ENCODE results near the gene STRA6. TPM values are rescaled to one million over a fixed set of nuclear protein-coding genes. Genes with fewer than 3 reads are reported as not detected.

The STRA6 gene
- total and polyA plus RNA-seq, 7 donors = 0.05 TPM; not detected in 6

DNA sequence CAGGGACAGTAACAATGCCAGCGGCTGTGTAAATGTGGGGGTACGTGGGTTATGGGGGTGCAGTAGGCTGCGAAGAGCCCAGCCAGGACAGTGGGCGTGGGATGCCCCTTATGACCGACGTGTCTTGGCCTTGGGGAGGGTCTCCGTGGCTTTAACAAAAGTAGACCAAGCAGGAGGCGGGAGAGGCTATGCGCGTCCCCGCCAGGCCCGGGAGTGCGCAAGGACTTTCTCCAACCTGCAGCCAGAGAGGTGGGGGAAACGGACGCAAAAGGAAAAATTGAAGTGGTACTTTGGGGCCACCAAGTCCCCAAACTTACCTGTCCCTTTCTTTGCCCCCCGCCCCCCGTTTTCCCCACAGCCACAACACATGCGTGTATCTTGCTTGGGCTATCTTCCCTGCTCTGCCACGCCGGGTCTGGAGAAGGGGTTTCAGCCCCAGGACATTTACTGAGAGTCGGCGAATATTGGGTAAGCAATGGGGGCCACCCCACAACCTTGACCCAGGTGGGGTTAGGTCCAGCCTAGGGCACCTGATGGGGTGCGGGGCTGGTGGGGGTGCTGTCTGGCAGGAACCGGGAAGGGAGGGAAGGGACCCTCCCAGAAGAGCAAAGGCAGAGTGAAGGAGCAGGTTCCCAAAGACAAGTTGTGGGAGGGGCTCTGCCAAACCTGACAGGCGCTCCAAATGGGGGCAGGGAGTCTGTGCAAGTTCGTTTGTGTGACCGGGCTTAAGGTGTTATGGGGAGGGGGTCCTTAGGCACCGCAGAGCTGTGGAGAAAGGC is 71.5 kb downstream of the STRA6 start:
- TF ChIP-seq, protein P1, sequence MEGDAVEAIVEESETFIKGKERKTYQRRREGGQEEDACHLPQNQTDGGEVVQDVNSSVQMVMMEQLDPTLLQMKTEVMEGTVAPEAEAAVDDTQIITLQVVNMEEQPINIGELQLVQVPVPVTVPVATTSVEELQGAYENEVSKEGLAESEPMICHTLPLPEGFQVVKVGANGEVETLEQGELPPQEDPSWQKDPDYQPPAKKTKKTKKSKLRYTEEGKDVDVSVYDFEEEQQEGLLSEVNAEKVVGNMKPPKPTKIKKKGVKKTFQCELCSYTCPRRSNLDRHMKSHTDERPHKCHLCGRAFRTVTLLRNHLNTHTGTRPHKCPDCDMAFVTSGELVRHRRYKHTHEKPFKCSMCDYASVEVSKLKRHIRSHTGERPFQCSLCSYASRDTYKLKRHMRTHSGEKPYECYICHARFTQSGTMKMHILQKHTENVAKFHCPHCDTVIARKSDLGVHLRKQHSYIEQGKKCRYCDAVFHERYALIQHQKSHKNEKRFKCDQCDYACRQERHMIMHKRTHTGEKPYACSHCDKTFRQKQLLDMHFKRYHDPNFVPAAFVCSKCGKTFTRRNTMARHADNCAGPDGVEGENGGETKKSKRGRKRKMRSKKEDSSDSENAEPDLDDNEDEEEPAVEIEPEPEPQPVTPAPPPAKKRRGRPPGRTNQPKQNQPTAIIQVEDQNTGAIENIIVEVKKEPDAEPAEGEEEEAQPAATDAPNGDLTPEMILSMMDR (IDR thresholded peaks at IDR 0.05) = no peak
- Histone ChIP-seq H3K4me3 (peak overlapping the region; percentile 44), H3K4me1 (peaks cover 4% of the 10 kb centered on the region)

DNA sequence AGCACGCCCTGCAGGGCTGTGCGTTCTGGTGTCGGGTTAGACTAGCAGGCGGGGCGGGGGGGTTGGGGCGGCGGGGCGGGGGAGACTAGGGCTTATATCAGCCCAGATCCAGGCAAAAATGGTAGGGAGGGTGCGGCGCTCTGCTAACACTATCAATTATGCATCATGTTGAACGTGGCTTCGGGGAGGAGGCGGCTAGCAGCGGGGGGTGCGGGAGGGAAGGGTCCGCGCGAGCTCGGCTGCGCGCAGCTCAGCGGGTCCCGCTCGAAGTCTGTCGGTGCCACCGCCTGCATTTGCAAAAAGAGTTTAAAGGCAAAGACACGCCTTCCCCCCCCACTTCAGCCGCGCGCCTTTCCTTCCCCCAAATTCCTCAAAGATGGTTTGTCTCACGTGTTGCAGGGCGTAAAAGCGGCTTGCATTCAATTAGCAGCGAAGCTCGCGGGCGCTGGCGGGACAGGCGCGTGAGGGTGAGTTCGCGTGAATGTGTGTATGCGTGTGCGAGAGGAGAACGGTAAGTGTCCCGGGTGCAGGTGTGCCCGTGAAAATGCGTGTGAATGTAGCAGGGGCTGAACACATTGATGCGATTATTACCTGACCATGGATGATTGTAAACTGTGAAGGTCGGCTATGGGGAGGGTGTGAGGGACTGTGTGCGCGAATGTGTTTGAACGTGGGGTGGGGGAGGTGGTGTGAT is 72.3 kb downstream of the STRA6 start, which contains the start of gene ISLR2:
Gene ISLR2, plus strand, starts transcription at position 432 of the 694 bp plus-strand sequence. CDS start 2,169 bp downstream, outside the sequence.
- Histone ChIP-seq H3K4me1 (peaks cover 4% of the 10 kb centered on the region), H3K9me3 (no peaks in the 10 kb centered on the region), H3K27ac (peak within 1 kb of the TSS; percentile 16), H3K4me3 (peak within 1 kb of the TSS; percentile 56), H3K27me3 (ENCODE audit: insufficient read depth in 3 of 3, low read length in 2 of 3) (peaks cover 0 to 85% (median 50%) of the 10 kb centered on the region in 3 donors), H3K36me3 (ENCODE audit: insufficient read depth in 1 of 2, low read depth in 1 of 2) (no peaks in the 10 kb centered on the region)
- intact Hi-C loops (cut with DNase I) = no loop called here
- ATAC-seq = no peak
- 1 to 2% (median 1%) methylated on average over 46 to 53 of the region's 53 CpGs for WGBS, 3 donors
- TF ChIP-seq, protein P1 (IDR thresholded peaks at IDR 0.05) = no peak
- peak; percentile 35 to 54 for DNase-seq

More for the DNA sequence above, 71.5 kb downstream of the STRA6 start:
- WGBS, 3 donors = 12 to 20% (median 14%) methylated on average over 28 of the region's 28 CpGs
- Histone ChIP-seq H3K36me3 (ENCODE audit: insufficient read depth in 1 of 2, low read depth in 1 of 2) (no peaks in the 10 kb centered on the region), H3K27ac (no peak overlapping the region), H3K9me3 (no peaks in the 10 kb centered on the region), H3K27me3 (ENCODE audit: insufficient read depth in 3 of 3, low read length in 2 of 3) (peaks cover 0 to 84% (median 48%) of the 10 kb centered on the region in 3 donors)
- ATAC-seq = no peak
- intact Hi-C loops (cut with DNase I) = no loop called here
- no peak for DNase-seq

DNA sequence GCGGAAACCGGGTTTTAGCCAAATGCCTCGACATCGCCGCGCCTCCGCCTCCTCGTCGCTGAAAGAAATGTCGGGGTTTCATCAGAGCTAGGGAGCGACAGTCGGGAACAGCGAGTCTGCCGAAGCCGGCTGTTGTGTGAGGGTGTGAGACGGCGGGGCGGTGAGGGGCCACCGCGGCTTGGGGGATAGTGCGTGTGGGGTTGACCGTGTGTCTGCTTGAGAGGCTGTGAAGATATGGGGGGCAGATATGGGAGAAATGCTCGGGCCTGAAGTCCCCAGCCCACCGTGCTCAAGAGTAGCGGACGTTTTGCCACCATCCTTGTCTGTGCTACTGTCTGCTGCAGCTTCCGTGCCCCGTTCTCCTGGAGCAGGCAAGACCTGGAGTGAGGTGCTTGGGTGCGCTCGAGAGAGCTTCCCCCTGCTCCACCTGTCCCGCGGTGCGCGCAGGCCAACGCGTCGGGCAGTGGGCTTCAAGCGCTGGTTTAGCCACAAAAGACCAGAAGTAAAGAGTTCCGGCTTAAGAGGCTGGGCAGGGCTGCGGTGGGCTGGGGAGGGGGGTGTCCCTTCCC is 72.9 kb downstream of the STRA6 start:
- Histone ChIP-seq H3K4me1 (peaks cover 4% of the 10 kb centered on the region), H3K27ac (peak overlapping the region; percentile 16), H3K27me3 (ENCODE audit: insufficient read depth in 3 of 3, low read length in 2 of 3) (peaks cover 0 to 85% (median 49%) of the 10 kb centered on the region in 3 donors), H3K4me3 (peak overlapping the region; percentile 56), H3K36me3 (ENCODE audit: insufficient read depth in 1 of 2, low read depth in 1 of 2) (no peaks in the 10 kb centered on the region), H3K9me3 (no peaks in the 10 kb centered on the region)
- TF ChIP-seq, protein P1 (IDR thresholded peaks at IDR 0.05) = no peak
- intact Hi-C loops (cut with DNase I) = loop anchor here in 1 of 2 donors (5.0 kb wide), 1 partner anchor 193 kb away; no protein-coding TSS in a partner anchor
- ATAC-seq (no peak), DNase-seq (peak in 1 of 2 donors; percentile 54)
- 3 to 5% (median 4%) methylated on average over 39 to 40 of the region's 40 CpGs for WGBS, 3 donors

Other genes with a start within 250 kb of the STRA6 start
- 10 to 100 TPM; 18.3 to 26.2 (median 22.7) TPM for gene STOML1, start 210.5 kb downstream of the STRA6 start, total RNA-seq
- 10 to 100 TPM; 22.0 to 34.4 (median 33.0) TPM for gene STOML1, start 210.5 kb downstream of the STRA6 start, polyA plus RNA-seq
- gene PML, start 208.1 kb downstream of the STRA6 start, total RNA-seq = 10 to 100 TPM; 15.0 to 22.6 (median 15.6) TPM
- 10 to 100 TPM in 1 of 3 donors, 1 to 10 TPM in 2; 6.7 to 10.2 (median 7.5) TPM for gene PML, start 208.1 kb downstream of the STRA6 start, polyA plus RNA-seq
- gene GOLGA6A, start 120.2 kb downstream of the STRA6 start, total RNA-seq = 1 to 10 TPM in 1 of 4 donors, under 1 TPM in 1, not detected in 2; 0.08 to 1.1 TPM
- gene GOLGA6A, start 120.2 kb downstream of the STRA6 start, polyA plus RNA-seq = under 1 TPM in 1 of 3 donors, not detected in 2; 0.16 TPM
- gene ISLR2, start 72.2 kb downstream of the STRA6 start, total RNA-seq = 1 to 10 TPM; 1.1 to 2.2 (median 1.6) TPM
- 1 to 10 TPM; 1.2 to 1.7 (median 1.4) TPM for gene ISLR2, start 72.2 kb downstream of the STRA6 start, polyA plus RNA-seq
- 10 to 100 TPM in 2 of 4 donors, 1 to 10 TPM in 2; 2.6 to 18.0 (median 7.8) TPM for gene ISLR, start 29.1 kb downstream of the STRA6 start, total RNA-seq
- 1 to 10 TPM; 2.6 to 4.1 (median 4.1) TPM for gene ISLR, start 29.1 kb downstream of the STRA6 start, polyA plus RNA-seq
- not detected for gene CCDC33, start 33.5 kb upstream of the STRA6 start, total RNA-seq
- gene CCDC33, start 33.5 kb upstream of the STRA6 start, polyA plus RNA-seq = under 1 TPM in 2 of 3 donors, not detected in 1; 0.01 to 0.03 TPM
- gene CYP11A1, start 164.9 kb upstream of the STRA6 start, total RNA-seq = 1 to 10 TPM in 2 of 4 donors, under 1 TPM in 2; 0.61 to 5.0 (median 2.2) TPM
- under 1 TPM; 0.14 to 0.24 (median 0.18) TPM for gene CYP11A1, start 164.9 kb upstream of the STRA6 start, polyA plus RNA-seq
- 1 to 10 TPM in 3 of 4 donors, under 1 TPM in 1; 0.71 to 2.0 (median 1.5) TPM for gene SEMA7A, start 231.2 kb upstream of the STRA6 start, total RNA-seq
- gene SEMA7A, start 231.2 kb upstream of the STRA6 start, polyA plus RNA-seq = 1 to 10 TPM in 1 of 3 donors, under 1 TPM in 2; 0.44 to 1.2 (median 0.46) TPM